Right kidney (tissue), 9 donors: Measurements from ENCODE around the gene PLA2R1.

Source experiments
- DNase-seq: peaks from one replicate; pipeline ENCODE4 v3.0.0-alpha.2; 2016
- long read RNA-seq, 8 donors: transcript quantifications; one replicate each; lab custom pipeline, GENCODE V29; 2026

The PLA2R1 gene
- long read RNA-seq, donor 1, full-length matches to known transcripts = 3 of 3 reads
- long read RNA-seq, donor 1, partial matches to known transcripts = 0 of 3 reads
- long read RNA-seq, donor 1, other reads (novel, unspliced or antisense) = 0 of 3 reads
- long read RNA-seq, donor 2 = 0 reads
- long read RNA-seq, donor 3 = 0 reads
- long read RNA-seq, donor 4, full-length matches to known transcripts = 3 of 3 reads
- long read RNA-seq, donor 4, partial matches to known transcripts = 0 of 3 reads
- long read RNA-seq, donor 4, other reads (novel, unspliced or antisense) = 0 of 3 reads
- long read RNA-seq, donor 5, full-length matches to known transcripts = 2 of 2 reads
- long read RNA-seq, donor 5, partial matches to known transcripts = 0 of 2 reads
- long read RNA-seq, donor 5, other reads (novel, unspliced or antisense) = 0 of 2 reads
- long read RNA-seq, donor 6, full-length matches to known transcripts = 1 of 1 reads
- long read RNA-seq, donor 6, partial matches to known transcripts = 0 of 1 reads
- long read RNA-seq, donor 6, other reads (novel, unspliced or antisense) = 0 of 1 reads
- long read RNA-seq, donor 7, full-length matches to known transcripts = 2 of 2 reads
- long read RNA-seq, donor 7, partial matches to known transcripts = 0 of 2 reads
- long read RNA-seq, donor 7, other reads (novel, unspliced or antisense) = 0 of 2 reads
- long read RNA-seq, donor 8, full-length matches to known transcripts = 1 of 1 reads
- long read RNA-seq, donor 8, partial matches to known transcripts = 0 of 1 reads
- long read RNA-seq, donor 8, other reads (novel, unspliced or antisense) = 0 of 1 reads

GRCh38 chr2:160062292-160063005 is at the start of gene PLA2R1:
PLA2R1 (minus strand) TSS chr2:160062615; CDS start chr2:160062403, 212 bp downstream.
- peak; percentile 84 for DNase-seq

DNA sequence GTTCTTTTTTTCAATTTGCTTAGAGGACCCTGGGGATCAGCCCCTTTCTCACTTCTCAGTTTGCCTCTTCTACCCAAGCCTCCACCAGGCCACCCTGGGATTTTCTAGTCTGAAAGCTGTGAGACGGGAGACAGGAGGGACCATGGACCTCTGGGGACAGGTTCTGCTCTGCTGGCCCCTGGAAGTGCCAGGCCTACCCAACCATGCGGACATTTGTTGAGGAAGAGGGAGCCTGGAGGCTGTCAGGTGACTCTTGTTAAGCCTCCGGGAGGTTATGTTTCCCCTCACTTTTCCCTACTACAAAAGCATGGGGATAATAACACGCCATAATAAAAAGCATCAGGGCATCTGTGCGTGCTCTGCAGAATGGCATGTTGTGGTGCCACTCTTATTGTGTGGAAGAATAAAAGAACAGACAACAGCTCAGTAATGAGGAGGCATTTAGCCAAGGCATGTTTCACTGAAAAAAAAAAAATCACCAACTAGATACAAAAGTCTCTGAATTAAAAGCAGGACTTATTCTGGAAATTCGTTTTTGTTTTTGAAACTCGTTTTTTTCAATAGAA is 48.3 kb upstream of the PLA2R1 start:
- no peak for DNase-seq

- peak; percentile 21 for DNase-seq
Observed at GRCh38 chr2:160109939-160110673, 47.7 kb upstream of the PLA2R1 start.

GRCh38 chr2:160109243-160109642 is 46.8 kb upstream of the PLA2R1 start:
- no peak for DNase-seq

DNA sequence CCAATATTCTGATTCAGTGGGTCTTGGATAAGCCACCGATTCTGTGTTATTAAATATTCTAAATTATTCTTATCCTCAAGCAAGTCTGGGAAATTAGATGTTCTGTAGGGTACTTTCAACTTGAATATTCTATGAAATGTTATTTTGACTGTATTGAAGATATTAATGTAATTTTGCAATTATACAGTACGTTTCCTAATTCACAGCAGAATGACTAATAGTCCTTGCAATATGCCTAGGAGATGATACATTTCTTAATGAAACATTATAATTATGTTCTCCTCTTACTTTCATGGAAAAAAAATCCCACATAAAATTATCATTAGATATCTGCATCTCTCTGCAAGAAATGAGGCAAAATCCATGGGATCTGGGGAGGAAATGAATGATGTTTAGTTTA is 46.2 kb upstream of the PLA2R1 start:
- no peak for DNase-seq

GRCh38 chr2:160105366-160105765 is 43.0 kb upstream of the PLA2R1 start:
- no peak for DNase-seq

- DNase-seq = no peak
Observed at GRCh38 chr2:160104115-160104514, 41.7 kb upstream of the PLA2R1 start.

GRCh38 chr2:160097326-160097725 is 34.9 kb upstream of the PLA2R1 start:
- DNase-seq = no peak

GRCh38 chr2:160096409-160096808 is 34.0 kb upstream of the PLA2R1 start:
- no peak for DNase-seq

DNA sequence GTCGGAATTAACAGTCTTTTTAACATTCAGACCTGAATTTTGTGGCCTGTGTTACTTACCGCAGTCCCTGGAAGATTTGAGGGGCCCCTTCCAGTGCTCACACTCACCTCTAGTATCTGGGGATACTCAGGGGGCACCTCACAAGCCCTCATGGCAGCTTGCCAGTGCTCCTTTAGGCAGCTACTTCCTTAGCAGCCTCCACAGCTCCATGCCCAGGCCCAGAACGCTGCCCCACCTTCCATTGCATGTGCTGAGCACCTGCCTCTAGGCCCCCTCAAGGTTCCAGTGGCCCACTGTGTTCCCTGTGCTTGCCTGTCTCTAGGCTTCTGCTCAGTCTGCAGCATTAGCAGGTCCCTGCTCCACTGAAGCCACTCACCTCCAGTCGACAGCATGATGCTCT is 30.0 kb upstream of the PLA2R1 start:
- no peak for DNase-seq

DNA sequence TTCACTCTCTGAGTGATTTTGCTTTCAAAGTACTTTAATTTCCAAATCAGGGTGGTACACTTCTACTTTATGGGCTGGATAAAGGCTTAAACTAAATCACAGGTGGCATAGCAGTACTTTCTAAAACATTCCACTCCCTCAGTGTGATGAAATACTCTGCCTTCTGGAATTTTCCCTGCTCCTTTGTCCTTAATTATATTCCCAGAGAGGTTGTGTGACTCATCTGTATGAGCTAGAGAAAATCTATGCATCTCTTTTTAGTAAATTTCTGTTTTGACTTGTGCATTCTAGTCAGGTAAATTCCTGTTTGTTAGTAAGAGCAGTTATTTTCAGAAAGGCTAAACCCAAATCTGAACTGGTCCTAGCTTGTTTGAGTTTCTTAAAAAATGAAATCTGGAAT is 29.0 kb upstream of the PLA2R1 start:
- DNase-seq = no peak

DNA sequence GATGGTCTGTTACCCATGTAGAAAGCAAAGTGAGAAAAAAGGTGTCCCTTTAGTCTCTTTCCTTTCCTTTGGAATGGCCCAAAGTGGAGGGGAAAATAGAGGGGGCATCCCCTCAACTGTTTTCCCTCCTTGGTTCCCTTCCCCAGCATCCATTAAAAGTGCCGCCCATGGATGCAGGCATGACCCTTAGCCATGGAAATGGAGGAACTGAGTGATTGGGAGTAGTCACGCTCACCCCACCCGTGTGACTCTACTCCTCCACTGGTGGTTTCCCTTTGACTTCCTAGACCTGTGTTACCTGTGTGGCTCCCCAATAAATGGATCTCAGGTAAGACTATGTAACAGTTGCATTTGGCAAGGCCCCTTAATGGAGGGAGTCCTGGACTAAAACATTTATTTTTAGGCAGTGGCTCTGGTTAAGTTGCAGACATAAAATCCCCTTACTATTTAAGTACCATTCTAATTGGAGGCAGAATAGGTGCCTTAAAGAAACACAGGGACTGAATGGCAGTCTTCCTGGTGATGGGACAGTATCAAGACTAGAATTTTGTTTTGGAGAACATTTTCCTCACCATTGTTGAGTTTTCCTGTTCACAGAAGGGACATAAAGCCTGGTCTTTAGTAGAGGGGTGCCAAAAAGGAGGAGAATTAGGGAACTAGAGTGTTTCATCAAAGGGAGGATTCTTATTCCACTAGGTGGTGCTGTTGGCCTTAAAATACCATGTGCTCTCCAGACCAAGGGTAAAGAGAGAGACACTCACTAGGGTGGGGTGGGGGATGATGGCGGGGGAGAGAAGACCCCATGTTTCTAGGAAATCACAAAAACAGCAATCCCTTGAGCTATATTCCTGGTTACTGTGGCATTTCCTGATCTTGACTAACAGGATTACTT is 25.7 kb upstream of the PLA2R1 start:
- DNase-seq = no peak

DNA sequence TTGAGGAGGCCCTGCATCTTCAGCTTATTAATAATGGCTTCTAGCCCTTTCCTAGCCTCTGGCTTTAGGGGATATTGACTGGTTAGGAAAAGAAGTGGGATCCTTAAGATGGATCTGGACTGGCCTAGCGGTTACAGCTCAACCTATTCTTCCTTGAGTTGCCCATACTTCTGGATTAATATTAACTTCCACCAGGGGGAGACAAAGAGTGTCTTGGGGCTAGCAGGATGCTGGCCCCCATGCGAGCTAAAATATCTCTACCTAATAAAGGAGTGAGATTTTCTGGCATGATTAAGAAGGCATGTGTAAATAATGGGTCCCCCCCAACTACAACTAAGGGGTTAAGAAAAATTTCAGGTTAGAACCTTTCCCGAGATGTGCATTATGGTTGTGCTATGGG is 23.2 kb upstream of the PLA2R1 start:
- DNase-seq = no peak

- no peak for DNase-seq
Observed at GRCh38 chr2:160077912-160078810, 15.7 kb upstream of the PLA2R1 start.

DNA sequence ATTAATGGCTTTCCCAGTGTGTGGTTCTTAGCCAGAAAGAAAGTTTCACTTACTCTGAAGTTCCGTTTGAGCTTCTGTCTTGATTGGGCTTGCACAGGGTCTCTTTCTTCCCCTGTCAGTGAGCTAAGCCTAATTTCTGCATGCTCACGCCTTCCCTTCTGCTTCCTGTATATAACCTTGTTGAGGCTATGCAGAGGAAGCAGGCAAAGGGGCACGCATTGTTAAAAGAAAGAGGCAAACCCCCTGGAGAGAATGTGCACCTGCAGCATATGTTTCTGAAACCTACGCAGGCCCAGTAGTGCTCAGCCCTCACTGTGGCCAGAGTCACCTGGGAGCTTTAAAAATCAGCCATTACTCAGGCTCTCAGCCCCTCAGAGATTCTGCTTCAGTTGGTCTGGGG is 14.5 kb upstream of the PLA2R1 start:
- DNase-seq = peak; percentile 17

DNA sequence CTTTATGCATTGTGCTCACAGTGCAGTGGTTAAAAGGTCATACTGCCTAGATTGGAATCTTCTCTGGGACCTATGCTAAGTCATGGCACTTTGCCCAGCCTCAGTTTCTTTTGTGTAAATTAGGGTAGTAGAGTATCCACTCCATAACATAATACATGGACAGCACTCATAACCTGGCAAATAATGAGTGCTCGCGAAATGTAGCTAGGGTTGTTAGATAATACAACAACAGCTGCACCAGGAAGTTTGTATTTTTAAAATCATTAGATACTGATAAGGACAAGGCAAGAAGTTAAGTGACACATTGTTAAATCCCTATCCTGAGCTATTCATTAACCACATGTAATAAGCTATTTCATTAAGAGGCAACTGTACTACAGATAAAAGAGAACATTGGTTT is 13.8 kb upstream of the PLA2R1 start:
- DNase-seq = no peak

GRCh38 chr2:160075171-160075570 is 12.8 kb upstream of the PLA2R1 start:
- DNase-seq = no peak

GRCh38 chr2:160073284-160073888 is 11.0 kb upstream of the PLA2R1 start:
- DNase-seq = no peak

GRCh38 chr2:160068906-160069305 is 6.5 kb upstream of the PLA2R1 start:
- DNase-seq = no peak
